HG03060 (cell line): ENCODE data around the gene RFX3.
A peak's percentile ranks its signal among the peaks of the same experiment; 100 is the strongest.

Experiments used
- ATAC-seq: cut with Tn5 transposase; IDR thresholded peaks from one replicate; pipeline ENCODE4 v1.9.1; 2021; ENCODE audit warnings: low read depth, moderate number of reproducible peaks; ENCODE audit not compliant: unreplicated experiment

RFX3 gene

GRCh38 chr9:3243683-3244082 lies 282.1 kb downstream of the RFX3 start:
- no peak for ATAC-seq

GRCh38 chr9:3241290-3241689 lies 284.5 kb downstream of the RFX3 start:
- ATAC-seq = no peak

GRCh38 chr9:3240656-3241268 lies 285.0 kb downstream of the RFX3 start:
- ATAC-seq = peak; percentile 78

- no peak for ATAC-seq
Measured at GRCh38 chr9:3239240-3239639, 286.6 kb downstream of the RFX3 start.

GRCh38 chr9:3238236-3238635 lies 287.6 kb downstream of the RFX3 start:
- no peak for ATAC-seq

GRCh38 chr9:3237121-3237520 lies 288.7 kb downstream of the RFX3 start:
- ATAC-seq = no peak

- no peak for ATAC-seq
Measured at GRCh38 chr9:3235497-3235896, 290.3 kb downstream of the RFX3 start.

GRCh38 chr9:3224931-3225330 lies 300.9 kb downstream of the RFX3 start:
- ATAC-seq = no peak

GRCh38 chr9:3215658-3216057 lies 310.1 kb downstream of the RFX3 start:
- no peak for ATAC-seq

- no peak for ATAC-seq
Measured at GRCh38 chr9:3214741-3215140, 311.1 kb downstream of the RFX3 start.

GRCh38 chr9:3205421-3206095 lies 320.2 kb downstream of the RFX3 start:
- no peak for ATAC-seq

- ATAC-seq = no peak
Measured at GRCh38 chr9:3200331-3200774, 325.4 kb downstream of the RFX3 start.

- ATAC-seq = no peak
Measured at GRCh38 chr9:3193791-3194190, 332.0 kb downstream of the RFX3 start.

GRCh38 chr9:3191715-3192114 lies 334.1 kb downstream of the RFX3 start:
- ATAC-seq = no peak

GRCh38 chr9:3189113-3189861 lies 336.5 kb downstream of the RFX3 start:
- no peak for ATAC-seq

- no peak for ATAC-seq
Measured at GRCh38 chr9:3186751-3187150, 339.1 kb downstream of the RFX3 start.

GRCh38 chr9:3181049-3181953 lies 344.5 kb downstream of the RFX3 start:
- peak; percentile 56 for ATAC-seq

- no peak for ATAC-seq
Measured at GRCh38 chr9:3180696-3181048, 345.1 kb downstream of the RFX3 start.

- ATAC-seq = no peak
Measured at GRCh38 chr9:3179711-3180110, 346.1 kb downstream of the RFX3 start.

- ATAC-seq = no peak
Measured at GRCh38 chr9:3177936-3178335, 347.9 kb downstream of the RFX3 start.
